GM12873 (cell line): Measurements from ENCODE around the gene SIM1.

Experiments
- TF ChIP-seq, protein P1 (sequence below): IDR thresholded peaks from 2 replicates; pipeline ENCODE4 v1.5.1; 2012; ENCODE audit warnings: low read depth, mild to moderate bottlenecking, moderate library complexity, low read length, control low read depth; ENCODE audit not compliant: insufficient read depth; ENCODE audit errors: missing control alignments

The SIM1 gene

DNA sequence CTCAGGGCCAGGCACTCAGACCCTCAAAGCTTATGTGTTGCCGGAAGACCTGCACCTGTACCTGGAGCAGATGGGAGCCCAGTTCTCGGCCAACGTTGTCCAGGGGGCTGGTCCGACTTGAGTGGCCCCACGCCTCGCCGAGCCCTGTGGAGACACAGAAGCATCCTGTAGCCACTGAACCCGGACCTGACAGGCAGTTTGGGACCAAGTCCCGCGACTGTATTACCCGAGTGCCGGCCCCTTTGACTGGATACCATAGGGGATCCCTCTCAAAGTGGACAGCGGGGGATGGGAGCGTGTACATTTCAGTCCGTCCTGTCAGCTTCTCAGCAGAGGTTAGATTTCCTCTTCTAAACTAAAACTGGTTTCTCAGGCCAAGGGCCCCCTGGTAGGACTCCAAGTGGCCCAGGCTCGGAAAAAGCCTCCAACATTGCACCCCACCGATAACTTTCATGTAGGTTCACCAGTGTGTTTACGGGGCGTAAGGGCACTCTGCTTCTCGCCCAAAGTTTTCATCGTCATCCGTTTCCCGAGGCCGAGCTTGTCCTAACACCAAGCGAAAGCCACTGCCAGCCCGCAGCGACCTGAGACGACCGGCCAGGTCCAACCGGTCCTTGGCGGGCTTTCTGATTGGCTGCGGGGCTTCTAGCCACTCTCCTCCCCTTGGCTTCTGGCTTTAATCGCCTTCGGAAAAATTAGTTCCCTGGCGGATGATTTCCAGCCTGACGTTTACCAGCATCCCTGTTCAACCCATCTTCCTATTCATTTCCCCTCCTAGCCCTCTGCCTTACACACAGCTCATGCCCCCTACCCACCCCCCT is 10.8 kb downstream of the SIM1 start:
- TF ChIP-seq, protein P1, sequence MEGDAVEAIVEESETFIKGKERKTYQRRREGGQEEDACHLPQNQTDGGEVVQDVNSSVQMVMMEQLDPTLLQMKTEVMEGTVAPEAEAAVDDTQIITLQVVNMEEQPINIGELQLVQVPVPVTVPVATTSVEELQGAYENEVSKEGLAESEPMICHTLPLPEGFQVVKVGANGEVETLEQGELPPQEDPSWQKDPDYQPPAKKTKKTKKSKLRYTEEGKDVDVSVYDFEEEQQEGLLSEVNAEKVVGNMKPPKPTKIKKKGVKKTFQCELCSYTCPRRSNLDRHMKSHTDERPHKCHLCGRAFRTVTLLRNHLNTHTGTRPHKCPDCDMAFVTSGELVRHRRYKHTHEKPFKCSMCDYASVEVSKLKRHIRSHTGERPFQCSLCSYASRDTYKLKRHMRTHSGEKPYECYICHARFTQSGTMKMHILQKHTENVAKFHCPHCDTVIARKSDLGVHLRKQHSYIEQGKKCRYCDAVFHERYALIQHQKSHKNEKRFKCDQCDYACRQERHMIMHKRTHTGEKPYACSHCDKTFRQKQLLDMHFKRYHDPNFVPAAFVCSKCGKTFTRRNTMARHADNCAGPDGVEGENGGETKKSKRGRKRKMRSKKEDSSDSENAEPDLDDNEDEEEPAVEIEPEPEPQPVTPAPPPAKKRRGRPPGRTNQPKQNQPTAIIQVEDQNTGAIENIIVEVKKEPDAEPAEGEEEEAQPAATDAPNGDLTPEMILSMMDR, result no peak

DNA sequence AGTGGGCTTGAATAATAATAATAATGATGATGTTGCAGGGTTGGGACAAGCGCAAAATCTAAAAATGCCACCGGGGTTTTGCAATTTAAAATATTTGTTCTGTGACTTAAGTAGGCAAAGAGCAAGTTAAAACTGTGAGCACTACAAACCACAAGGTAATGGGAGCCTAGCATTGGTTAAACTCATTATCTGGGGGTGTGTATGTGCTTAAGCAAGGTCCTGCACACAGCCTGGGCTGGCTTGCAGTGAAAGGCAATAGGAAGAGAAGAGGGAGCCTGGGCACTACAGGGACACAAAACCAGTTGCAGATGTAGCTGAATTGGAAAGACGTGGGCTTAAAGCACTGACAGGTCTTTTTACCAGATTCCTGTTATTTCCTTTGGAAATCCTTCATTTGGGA is 11.7 kb downstream of the SIM1 start:
- TF ChIP-seq, protein P1, result no peak

DNA sequence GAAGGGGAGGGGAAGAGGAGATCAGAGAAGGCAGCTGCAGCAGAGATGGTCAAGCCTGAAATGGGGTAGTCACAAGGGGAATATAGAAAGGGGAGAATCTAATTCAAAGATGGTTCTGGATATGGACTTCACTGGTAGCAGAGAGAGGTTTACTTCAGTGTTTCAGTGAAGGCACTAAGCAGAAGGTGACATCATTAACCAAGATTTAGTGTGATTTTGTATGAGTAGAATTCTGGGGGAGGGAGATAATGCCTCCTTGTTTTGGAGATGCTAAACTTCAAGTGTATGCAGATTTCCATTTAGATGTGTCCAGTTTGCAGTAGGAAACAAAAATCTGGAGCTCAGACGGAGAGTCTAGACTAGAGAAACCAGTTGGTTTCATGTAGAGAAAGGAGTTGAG is 13.1 kb downstream of the SIM1 start:
- TF ChIP-seq, protein P1, result no peak

DNA sequence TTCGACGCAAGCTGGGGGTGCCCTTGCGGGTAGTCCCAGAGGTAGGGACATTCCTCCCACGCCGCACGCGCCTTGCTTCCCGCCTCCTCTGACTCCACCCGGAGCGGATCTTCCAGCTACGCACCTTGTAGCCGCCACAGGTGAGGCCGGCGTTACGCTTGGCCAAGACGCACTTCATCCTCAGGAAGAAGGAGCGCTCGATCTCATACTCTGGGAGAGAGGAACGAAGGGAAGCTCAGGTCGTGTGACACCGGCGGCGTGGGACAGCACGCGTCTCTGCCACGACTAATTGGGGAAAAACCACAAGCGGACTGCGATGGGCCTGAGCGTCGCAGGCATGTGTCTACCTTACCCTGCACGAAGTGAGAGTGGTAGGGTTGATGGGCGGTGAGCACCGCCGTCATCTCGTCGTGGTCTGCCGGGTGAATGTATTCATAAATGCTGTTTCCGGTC is 15.5 kb downstream of the SIM1 start:
- TF ChIP-seq, protein P1, result no peak

DNA sequence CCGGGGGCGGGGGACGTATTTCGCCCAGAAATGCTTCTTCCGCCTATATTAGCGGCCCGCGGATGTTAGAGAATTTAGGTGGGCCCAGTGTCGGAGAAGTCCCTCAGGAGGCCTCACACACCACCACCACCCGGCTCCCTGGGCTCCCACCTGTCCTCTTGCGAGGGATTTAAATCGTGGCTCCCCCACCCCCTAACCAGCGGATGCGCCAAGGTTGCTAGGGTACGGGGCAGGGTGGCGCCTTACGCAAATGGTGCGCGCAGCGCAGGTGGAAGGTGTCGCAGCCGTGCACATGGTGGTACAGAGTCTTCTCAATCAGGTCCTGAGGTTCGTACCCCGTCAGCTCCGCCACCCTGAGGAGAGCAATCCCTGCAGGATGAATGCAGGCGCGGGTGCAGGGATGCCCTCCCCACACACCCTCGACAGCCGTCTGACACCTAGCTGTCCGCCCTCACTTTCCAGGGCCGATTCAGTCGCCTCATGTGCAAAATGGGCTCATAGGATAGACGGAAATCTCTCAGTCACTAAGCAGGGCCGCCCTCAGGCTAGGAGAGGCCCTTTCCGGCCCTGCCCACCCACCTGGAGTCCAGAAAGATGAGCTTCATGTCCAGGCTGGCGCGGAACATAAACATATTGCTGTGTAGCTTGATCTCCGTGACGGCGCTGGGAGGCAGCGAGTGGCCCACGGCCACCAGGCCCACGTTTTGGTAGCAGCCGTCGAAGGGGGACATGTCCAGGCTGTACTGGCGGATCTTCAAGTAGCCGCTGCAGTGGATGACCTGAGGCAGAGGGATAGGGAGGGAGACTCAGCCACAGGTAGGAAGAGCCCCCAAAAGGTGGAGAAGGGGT is 16.6 kb downstream of the SIM1 start:
- TF ChIP-seq, protein P1, result no peak

DNA sequence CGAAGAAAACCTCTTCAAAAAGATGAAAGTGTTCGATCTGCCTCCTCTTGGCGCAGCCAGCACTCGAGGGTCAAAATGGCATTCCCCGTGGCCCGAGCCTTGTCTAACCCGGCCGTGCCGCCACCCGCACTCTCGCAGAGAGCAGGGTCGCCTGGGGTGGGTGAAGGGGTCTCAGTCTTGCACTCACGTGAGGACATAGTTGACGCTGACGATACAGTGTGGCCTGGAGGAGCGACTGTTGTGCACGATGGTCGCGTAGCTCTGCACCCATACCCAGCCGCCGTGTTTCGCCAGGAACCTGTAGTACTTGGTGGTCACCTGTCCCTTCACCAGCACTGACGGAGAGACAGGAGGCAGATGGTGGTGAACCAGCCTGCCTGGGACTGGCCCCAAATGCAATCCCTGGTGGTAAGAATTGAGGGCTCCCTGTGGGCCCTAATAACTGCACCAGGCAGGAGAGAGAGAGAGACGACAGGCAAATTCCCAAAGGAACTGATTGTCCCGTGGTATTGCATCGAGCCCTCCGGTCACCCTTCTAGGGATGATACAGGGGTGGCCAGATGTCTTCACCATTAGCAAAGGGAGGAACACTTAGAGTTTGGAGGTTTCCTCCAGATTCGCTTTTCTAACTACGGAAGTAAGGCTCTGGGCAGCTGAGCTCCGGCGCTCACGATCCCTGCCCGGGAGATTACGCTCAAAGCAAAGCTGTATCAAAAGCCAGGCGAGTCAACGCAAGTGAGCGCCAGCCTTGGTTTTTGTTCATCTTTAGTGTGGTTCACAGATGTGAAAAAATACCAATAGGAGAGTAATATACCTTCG is 17.4 kb downstream of the SIM1 start:
- TF ChIP-seq, protein P1, result no peak
